Chondrocyte (in vitro differentiated cells): ENCODE measurements around the gene MCRIP2. TPM values are rescaled to one million over a fixed set of nuclear protein-coding genes. Genes with fewer than 3 reads are reported as not detected.
"Not testable (repeated sequence)": the region's sequence is repeated elsewhere in the genome, so short reads cannot be mapped to it uniquely, and the experiment has no call there.

Experiments
- DNase-seq: peaks from one replicate; pipeline ENCODE4 v3.0.0; 2021; ENCODE audit warnings: mixed read lengths, low spot score
- H3K27ac Mint-ChIP-seq: one replicate; pipeline ENCODE4 v1.8.0; 2021; ENCODE audit warnings: mild to moderate bottlenecking, moderate library complexity, mixed read lengths; ENCODE audit not compliant: unreplicated experiment
- H3K27me3 Mint-ChIP-seq: 2 replicates; pipeline ENCODE4 v1.8.0; 2021; ENCODE audit warnings: low read depth, mixed read lengths
- H3K36me3 Mint-ChIP-seq: 2 replicates; pipeline ENCODE4 v1.8.0; 2021; ENCODE audit warnings: low read depth, mixed read lengths
- H3K4me1 Mint-ChIP-seq: 2 replicates; pipeline ENCODE4 v1.8.0; 2021; ENCODE audit warnings: low read depth, mild to moderate bottlenecking, mixed read lengths
- H3K4me3 Mint-ChIP-seq: one replicate; pipeline ENCODE4 v1.8.0; 2021; ENCODE audit warnings: mild to moderate bottlenecking, moderate library complexity, mixed read lengths; ENCODE audit not compliant: unreplicated experiment
- H3K9me3 Mint-ChIP-seq: 2 replicates; pipeline ENCODE4 v1.8.0; 2021; ENCODE audit warnings: low read depth, mixed read lengths
- CTCF ChIP-seq: fragments of 200-600 bp; sonication (generic); IDR thresholded peaks from 2 replicates; pipeline ENCODE4 v1.5.0; 2021; ENCODE audit warnings: antibody characterized with exemption, mild to moderate bottlenecking, moderate library complexity
- total RNA-seq: library from RNA; stranded (reverse); gene quantifications from 3 replicates; pipeline ENCODE4 v1.2.1, GENCODE V29; 2021

MCRIP2 gene
- total RNA-seq, 1 donor from 2014 or later: 15.3 TPM

DNA sequence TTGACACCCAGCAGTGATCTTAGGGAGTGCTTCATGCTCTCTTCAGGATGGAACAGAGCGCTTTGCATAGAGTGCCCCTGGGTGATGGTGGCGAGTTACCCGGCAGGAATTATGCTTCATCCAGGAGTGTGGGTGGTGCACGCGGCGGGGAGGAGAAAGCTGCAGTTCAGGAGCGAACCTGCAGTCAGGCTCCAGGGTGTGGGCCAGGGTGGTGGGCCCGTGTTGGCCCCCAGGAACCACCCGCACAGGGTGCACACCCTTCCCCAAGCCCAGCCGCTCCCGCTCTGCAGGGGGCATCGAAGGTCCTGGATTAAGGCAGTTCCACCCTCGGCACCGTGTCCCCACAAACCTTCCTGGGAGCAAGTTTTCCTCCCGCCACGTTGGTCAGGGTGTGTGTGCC lies 47.8 kb upstream of the MCRIP2 start:
- no peaks in the 10 kb centered on the region for H3K9me3 Mint-ChIP-seq
- H3K4me1 Mint-ChIP-seq: peaks cover 18% of the 10 kb centered on the region
- H3K36me3 Mint-ChIP-seq: peaks cover 7% of the 10 kb centered on the region
- no peak for TF ChIP-seq CTCF
- no peak for DNase-seq
- H3K4me3 Mint-ChIP-seq: no peak overlapping the region
- no peaks in the 10 kb centered on the region for H3K27me3 Mint-ChIP-seq
- H3K27ac Mint-ChIP-seq: no peak overlapping the region

GRCh38 chr16:595094-595528 lies 46.5 kb upstream of the MCRIP2 start:
- no peak for TF ChIP-seq CTCF
- peaks cover 18% of the 10 kb centered on the region for H3K4me1 Mint-ChIP-seq
- H3K36me3 Mint-ChIP-seq: peaks cover 7% of the 10 kb centered on the region
- DNase-seq: no peak
- no peaks in the 10 kb centered on the region for H3K9me3 Mint-ChIP-seq
- no peak overlapping the region for H3K4me3 Mint-ChIP-seq
- H3K27ac Mint-ChIP-seq: no peak overlapping the region
- no peaks in the 10 kb centered on the region for H3K27me3 Mint-ChIP-seq

- Mint-ChIP-seq H3K4me1 (peaks cover 11% of the 10 kb centered on the region), H3K27me3 (no peaks in the 10 kb centered on the region), H3K27ac (no peak overlapping the region), H3K9me3 (no peaks in the 10 kb centered on the region), H3K36me3 (peaks cover 7% of the 10 kb centered on the region), H3K4me3 (no peak overlapping the region)
- TF ChIP-seq CTCF: no peak
- no peak for DNase-seq
Observed at GRCh38 chr16:595942-596735, 45.5 kb upstream of the MCRIP2 start.

DNA sequence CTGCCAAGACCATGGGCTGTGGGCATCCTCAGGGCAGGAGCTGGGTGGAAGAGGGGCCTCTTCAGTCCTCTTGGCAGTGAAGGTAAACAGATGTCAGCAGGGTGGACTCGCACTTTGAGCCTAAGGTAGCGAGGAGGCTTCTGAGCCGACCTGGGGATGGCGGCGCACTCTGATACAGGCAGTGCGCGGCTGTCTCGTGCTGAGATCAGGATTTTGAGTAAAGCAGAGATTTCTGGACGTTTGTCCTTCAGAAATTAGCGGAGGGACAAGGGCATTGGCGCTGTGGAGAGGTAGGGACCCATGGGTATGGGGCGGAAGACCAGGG lies 44.9 kb upstream of the MCRIP2 start:
- peaks cover 5% of the 10 kb centered on the region for H3K4me1 Mint-ChIP-seq
- H3K4me3 Mint-ChIP-seq: no peak overlapping the region
- H3K9me3 Mint-ChIP-seq: no peaks in the 10 kb centered on the region
- no peak for DNase-seq
- H3K27ac Mint-ChIP-seq: no peak overlapping the region
- H3K36me3 Mint-ChIP-seq: peaks cover 7% of the 10 kb centered on the region
- no peaks in the 10 kb centered on the region for H3K27me3 Mint-ChIP-seq
- no peak for TF ChIP-seq CTCF

- not testable (repeated sequence) for H3K27ac Mint-ChIP-seq, H3K4me1 Mint-ChIP-seq, H3K36me3 Mint-ChIP-seq, DNase-seq, H3K9me3 Mint-ChIP-seq, H3K4me3 Mint-ChIP-seq, H3K27me3 Mint-ChIP-seq
Observed at GRCh38 chr16:597655-598054, 44.0 kb upstream of the MCRIP2 start.
